ENCODE measurements around the gene CIAO2A.
"Not testable (repeated sequence)": the region's sequence is repeated elsewhere in the genome, so short reads cannot be mapped to it uniquely, and the experiment has no call there.

The CIAO2A gene

DNA sequence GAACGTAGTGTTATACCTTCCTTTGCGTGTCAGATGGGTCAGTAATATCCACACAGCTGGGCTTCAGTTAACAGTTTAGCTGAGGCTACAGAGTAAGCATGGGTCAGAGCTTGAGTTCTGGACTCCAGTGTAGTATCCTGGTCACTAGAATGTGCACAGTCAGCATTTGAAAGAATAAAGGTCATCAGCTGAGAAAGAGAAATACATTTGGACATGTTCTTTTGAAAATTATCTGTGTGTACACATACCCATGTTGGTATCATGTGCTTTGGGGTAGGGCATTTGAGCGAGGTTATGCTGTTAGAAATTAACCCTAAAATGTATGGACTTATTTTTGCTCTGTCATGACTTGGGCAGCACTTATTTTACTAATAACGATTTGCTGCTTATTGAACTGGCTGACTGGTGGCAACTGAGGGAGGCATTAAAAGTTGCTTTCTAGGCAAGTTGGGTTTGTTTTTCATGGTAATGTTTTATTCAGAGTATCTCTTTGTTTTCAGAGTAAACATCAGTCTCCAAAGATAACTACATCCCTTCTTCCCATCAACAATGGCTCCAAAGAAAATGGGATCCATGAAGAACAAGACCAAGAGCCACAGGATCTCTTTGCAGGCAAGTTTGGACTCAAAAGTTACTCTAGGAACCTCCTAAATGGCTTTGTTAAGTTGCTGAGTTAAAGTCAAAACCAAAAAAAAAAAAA, 18.6 kb upstream of the CIAO2A start:
- DNase-seq (ENCODE audit: low read depth, low spot score) = no peak

DNA sequence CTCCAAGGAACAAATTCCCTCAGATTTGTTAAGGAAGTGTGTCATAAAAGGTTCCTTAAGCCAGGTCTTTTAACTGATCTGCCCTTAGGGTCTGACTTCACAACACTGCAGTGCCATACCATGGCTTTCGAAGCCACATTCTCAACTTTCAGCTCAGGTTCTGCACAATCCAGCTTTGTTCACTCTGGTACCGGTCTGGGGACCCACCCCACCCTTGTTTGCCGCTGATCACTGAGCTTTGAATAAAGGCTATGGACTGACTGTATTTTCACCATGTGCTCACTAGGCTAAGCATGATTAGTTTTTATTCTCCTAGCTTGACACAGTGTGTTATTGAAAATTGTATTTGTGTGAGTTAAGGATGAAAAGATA, 18.0 kb upstream of the CIAO2A start:
- peak; percentile 56 for DNase-seq (ENCODE audit: low read depth, low spot score)

DNA sequence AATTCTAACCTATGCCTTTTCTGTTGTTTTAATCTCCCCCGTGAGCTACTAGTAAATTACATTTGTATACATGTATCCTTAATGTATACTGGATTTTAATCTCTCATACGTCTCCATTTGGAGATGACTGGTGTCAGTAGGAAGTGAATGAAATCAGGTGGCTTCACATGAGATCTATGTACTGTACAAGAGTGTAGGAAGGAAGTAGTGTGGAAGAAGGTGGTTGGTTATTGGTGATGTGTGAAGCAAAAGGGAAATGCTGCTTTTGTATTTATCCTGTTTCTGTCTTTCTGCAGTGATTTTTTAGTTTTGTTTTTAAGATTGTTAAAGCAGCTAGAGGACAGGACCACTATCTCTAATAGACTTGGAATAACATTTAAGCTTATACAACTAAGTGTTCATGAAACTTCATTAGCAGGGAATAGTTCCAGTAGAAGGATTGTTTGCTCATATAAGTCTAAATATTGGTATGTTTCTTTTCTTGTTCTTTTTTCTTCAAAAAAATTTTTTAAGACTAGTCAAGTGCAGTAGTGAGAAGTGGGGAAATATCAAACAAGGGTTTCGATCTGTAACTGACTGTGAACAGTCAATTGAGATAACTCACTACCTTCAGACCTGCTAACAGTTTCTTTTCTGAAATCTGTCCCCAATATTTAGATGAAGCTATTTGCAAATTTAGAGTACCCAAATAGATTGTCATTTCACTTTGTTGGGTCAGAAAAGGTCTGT, 17.5 kb upstream of the CIAO2A start:
- DNase-seq (ENCODE audit: low read depth, low spot score) = no peak

DNA sequence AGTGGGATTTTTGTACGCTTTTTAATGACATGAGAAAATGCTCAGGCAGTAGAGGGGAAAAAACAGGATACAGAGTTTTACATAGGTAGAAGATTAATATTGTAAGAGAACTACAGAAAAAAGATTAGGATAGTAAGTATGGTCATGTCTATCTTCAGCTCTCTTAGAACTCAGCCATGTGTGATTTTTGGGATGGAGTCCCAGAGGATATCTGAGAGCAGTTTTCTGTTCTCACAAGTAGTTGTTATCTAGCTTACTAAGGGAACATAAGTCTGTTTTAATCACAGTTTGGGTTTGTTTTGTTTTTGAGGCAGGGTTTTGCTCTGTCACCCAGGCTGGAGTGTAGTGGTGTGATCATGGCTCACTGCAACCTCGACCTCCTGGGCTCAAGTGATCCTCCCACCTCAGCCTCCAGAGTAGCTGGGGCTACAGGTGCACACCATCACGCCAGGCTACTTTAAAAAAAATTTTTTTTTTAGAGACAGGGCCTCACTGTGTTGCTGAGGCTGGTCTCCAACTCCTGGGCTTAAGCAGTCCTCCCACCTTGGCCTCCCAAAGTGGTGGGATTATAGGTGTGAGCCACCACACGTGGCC, 16.6 kb upstream of the CIAO2A start:
- DNase-seq (ENCODE audit: low read depth, low spot score) = not testable (repeated sequence)

DNA sequence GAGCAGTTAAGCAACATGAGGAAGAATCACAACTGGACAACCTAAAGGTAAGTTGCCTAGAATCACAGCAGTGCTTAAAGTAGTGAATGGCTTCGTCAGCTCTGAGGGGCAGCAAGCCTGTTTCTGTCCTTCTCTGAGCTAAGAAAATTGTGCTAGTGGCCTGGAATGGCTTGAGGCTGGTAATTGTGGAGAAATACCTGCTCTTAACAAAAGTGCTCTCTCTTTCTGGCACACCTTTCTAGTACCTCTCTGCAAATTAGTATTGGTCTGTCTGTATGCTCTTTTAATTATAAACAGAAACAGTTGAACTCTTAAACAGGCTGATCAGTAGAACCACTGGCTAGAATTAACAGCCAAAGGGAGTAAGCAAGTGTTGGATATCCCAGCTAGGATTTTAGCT, 13.7 kb upstream of the CIAO2A start:
- DNase-seq (ENCODE audit: low read depth, low spot score) = no peak

DNA sequence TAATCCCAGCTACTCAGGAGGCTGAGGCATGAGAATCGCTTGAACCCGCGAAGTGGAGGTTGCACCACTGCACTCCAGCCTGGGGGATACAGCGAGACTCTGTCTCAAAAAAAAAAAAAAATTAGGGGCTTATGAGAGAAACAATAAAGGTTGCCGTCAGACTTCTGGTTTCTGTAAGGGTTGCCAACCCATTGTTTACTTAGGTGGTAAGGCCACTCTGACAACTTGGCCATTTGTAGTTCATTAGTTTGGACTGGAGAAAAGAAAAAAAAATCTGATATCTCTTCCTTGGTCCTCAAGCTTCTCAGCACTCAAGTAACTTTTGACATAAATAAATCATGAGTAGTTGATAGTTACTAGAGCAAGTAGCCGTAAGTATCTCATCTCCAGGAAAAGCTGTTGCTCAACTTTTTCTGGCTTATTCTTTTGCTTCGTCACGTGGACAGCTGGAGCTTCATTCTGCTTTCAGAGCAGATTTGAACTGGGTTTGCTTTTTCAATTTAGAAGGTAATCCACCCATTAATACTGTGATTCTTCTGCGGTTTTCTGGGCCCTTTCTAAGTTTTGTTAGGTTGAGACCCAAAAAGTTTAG, 11.6 kb upstream of the CIAO2A start:
- no peak for DNase-seq (ENCODE audit: low read depth, low spot score)

DNA sequence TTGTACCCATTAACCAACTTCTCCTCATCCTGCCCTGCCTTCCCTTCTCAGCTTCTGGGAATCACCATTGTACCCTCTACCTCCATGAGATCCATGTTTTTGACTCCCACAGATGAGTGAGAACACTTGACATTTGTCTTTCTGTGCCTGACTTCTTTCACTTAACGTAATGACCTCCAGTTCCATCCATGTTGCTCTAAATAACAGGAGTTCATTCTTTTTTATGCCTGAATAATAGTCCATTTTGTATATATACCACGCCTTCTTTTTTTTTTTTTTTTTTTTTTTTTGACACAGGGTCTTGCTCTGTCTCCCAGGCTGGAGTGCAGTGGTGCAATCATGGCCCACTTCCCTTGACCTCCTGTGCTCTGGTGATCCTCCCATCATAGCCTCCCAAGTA, 8.9 kb upstream of the CIAO2A start:
- no peak for DNase-seq (ENCODE audit: low read depth, low spot score)

DNA sequence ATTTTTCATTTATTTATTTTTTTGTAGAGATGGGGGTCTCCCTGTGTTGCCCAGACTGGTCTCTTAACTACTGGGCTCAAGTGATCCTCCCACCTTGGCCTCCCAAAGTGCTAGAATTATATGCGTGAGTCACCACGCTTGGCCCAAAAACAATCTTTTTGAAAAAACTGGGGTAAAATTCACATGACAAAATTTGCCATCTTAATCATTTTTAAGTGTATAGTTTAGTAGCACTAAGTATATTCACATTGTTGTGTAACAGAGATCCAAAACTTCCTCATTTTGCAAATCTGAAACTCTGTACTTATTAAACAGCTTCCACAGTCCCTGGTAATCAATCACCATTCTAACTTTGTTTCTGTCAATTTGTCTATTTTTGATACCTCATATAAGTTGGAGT, 7.3 kb upstream of the CIAO2A start:
- DNase-seq (ENCODE audit: low read depth, low spot score) = no peak

DNA sequence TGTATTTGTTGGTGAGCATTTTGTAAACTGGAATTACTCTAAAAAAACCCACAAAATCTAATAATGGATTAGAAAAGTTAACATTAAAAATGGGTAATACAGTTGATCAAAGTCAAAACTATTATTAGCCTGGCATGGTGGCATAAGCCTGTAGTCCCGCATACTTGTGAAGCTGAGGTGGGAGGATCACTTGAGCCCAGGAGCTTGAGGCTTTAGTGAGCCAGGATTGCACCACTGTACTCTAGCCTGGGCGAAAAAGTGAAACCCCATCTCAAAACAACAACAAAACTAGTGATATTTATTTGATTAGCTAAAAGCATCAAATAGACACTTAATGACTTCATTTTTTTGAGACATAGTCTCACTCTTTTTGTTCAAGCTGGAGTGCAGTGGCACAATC, 5.7 kb upstream of the CIAO2A start:
- no peak for DNase-seq (ENCODE audit: low read depth, low spot score)

DNA sequence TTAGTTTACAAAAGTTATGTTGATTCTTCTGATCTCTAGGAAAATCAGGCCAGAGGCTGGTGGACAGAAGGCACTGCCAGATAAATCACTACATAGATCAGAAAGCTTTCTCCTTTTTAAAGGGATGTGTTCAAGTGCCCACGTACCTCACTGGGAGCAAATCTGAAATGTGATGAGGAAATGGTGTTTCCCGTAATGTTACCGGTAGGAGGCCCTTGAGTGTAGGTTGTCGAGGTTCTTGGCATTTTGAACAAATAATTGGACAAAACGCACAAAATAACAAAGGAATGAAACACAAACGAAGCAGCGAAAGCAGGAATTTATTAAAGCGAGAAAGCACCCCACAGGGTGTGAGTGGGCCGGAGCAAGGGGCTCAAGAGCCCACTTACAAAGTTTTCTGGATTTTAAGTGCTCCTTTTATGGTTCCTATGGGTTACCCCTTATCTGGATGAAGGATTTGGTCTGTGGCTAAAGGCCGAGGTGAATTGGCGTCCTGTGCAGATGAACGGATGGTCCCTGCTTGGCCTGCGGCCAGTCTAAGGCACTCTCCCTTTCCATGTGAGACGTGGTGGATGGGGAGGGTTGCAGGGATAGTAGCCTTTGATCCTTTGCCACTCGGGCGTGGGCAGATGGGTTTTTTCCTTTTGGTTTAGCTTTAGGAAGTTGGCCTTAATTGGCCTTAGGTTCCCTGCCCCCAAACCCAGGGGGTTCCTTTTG, 3.2 kb upstream of the CIAO2A start:
- peak; percentile 52 for DNase-seq (ENCODE audit: low read depth, low spot score)

DNA sequence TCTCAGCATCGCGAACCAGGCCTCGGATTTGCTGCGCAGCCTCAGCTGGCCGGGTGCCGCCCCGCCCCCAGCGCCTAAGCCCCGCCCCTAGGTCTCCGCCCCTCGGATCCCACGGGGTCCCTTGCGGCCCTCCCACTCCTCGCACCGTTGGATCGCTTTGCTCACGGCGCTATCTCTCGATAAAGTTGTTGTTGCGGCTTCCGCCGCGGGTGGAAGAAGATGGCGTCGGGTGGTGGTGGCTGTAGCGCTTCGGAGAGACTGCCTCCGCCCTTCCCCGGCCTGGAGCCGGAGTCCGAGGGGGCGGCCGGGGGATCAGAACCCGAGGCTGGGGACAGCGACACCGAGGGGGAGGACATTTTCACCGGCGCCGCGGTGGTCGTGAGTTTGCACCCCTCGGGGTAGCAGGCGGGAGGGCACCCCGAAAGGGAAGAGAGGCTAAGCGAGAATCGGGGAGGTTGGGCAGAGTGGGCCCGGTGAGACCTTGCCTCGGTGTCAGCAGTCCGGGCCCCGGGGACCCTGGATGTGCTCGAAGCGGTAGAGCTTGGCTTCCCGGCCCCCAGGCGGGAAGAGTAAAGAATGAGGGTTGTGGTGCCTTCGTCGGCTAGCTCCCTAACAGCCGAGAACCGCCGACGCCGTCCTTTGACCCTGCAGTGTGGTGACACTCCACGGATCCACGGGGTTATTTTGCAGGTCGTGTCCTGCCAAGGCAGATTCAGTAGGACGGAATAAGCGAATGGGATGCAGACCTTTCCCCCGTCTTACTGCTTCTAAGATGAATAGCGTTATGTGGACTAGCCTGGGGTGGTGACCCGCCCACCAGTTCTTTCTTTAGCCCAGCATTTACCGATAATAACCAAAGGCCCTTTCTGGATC, 2.4 kb upstream of the CIAO2A start, which contains the start of gene SNX1:
Gene SNX1, plus strand, starts transcription at position 188 of the 873 bp plus-strand sequence. Its CDS starts 32 bp downstream, at position 220.
- DNase-seq (ENCODE audit: low read depth, low spot score) = peak; percentile 87

DNA sequence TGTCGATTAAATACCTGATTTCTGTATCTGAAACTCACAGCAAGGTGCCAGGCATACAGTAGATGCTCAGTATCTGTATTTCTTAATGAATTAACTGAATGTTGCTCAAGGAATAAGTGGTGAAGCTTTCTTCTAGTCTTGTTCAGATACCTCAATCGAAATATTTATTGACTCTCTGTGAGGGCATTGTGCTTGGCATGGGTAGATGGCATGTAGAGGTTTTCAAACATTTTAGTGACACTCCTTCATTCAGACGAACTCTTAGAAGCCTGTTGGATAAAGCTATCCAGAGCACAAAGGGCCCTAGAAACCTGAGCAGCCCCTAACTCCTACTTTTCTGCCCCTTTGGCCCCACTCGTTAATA, 1.8 kb upstream of the CIAO2A start:
- DNase-seq (ENCODE audit: low read depth, low spot score) = no peak

DNA sequence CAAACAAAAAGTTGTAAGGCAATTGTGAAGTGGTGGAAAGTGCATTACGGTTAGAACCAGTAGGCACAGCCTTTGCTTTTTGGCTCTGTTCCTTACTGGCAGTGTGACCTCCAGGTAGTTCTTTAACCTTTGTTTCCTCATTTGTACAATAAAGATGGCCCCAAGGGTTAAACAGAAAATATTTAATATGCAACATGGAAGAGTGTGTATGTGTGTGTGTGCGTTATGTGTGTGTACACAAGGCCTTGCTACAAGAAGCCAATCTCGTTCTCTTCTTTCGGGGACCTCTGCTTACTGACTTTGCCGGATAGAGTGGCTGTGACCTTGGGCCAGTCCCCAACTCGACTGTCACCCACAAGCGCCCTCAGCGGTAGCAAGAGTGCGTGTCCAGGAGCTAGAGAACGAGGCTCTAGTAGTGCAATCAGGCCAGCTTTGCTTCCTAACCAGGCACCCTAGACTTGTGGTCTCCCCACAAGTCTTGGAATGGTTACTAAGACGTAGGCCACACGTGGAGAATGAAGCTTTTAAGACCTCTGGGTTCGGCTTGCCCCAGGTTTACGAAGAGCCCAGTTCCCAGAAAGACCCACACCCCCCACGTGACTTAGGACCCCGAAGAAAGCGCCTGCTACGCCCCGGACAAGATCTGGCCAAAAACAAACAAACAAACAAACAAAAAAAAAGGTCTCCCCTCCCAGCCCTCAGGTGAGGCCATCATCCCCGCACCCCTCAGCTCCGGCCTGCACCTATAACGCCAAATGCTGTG, 593 bp downstream of the CIAO2A start:
- peak; percentile 73 for DNase-seq (ENCODE audit: low read depth, low spot score)

DNA sequence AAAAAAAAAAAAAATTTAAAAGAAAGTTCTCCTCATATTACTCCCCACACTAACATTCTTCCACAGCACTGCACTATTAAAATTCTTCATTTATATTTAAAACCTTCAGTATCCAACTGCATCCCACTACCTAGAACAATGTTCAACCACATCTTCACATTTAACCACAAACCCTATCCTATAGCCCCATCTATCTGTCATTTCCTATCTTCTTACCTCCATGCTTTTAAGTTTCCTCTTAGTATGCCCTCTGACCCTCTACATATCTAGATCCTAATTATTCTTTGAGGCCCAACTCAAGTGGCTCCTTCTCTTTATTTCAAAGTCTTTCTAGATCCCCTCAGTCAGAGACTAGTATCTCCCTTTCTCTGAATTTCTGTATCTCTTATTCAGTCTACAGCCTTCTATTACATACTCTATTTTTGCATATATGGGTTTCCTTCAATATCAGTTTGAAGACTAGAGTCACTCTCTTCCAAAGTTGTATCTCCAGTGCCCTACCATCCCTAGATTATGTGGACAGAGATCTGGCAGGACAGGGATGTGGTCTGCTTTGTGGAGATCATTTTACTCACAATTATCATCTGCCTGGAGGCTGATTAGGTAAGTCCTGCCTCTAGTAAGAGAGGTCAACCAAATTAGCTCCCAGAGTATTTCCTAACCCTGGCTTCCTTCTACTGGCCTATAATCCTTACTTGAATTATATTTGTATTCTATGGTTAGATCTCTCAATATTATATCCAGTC, 1.4 kb downstream of the CIAO2A start:
- DNase-seq (ENCODE audit: low read depth, low spot score) = no peak

DNA sequence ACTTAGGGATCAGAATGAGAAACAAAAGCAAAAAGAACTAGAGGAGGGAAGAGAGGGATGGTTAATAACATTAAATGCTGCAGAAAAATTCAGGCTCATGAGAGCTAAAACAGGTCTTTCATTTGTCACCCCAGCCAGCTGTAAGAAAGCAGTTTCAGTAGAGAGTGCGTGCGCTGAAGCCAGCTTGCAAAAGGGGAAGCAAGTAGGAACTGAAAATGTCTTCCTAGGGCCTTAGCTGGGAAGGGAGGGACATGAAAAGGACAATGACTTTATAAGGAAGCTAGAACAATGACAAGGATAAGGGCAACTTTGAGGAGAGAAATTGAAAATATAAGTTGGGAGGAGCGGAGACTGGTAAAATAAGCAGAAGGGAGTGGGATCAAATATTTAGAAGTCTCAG, 3.1 kb downstream of the CIAO2A start:
- no peak for DNase-seq (ENCODE audit: low read depth, low spot score)

DNA sequence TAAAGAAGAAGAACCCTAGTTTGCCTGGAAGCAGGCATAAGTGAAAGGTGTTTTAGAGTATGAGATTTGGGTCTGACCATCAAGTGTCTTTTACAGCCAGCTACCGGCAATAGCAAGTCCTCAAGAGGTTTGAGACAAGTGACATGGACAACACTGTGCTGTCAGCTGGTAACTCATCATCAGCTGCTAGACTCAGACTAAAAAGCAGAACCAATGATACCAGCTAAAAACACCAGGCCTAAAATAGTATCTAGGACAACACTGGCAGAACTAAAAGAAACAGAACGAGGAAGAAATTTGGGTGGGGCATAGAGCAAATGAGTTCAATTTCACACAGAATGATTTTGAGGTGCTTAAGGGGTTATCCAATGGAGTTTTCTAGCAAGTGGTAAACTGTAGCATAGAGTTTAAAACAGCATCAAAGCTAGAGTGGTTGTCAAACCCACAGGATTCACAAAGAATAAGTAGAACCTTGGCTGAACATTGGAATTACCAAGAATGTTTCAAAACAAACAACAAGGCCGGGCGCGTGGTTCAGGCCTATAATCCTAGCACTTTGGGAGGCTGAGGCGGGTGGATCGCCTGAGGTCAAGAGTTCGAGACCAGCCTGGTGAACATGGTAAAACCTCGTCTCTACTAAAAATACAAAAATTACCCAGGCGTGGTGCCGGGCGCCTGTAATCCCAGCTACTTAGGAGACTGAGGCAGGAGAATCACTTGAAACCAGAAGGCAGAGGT, 3.9 kb downstream of the CIAO2A start:
- no peak for DNase-seq (ENCODE audit: low read depth, low spot score)

DNA sequence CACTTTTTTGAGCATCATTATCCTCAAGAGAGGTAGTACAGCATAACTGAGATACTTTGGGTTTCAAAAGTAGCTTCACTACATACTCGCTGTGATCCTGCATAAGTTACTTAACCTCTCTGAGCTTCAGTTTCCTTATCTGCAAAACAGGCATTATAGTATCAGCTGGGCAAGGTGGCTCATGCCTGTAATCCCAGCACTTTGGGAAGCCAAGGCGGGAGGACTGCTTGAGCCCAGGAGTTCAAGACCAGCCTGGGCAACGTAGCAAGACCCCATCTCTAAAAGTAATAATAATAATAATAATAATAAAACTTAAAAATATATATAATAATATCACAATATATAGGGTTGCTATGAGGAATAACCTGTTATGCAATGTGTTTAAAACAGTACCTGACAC, 10.9 kb downstream of the CIAO2A start:
- DNase-seq (ENCODE audit: low read depth, low spot score) = no peak

DNA sequence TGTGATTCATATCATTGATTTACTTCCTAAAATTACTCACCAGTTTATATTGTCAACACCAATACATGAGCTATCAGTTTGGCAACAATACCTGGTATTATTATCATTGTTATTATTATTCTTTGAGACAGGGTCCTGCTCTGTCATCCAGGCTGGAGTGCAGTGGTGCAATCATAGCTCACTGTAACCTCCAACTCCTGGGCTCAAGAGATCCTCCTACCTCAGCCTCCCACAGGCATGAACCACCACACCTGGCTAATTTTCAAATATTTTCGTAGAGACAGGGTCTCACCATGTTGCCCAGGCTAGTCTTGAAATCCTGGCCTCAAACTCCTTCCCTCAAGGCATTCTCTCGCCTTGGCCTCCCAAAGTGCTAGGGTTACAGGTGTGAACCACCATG, 20.1 kb downstream of the CIAO2A start:
- not testable (repeated sequence) for DNase-seq (ENCODE audit: low read depth, low spot score)

DNA sequence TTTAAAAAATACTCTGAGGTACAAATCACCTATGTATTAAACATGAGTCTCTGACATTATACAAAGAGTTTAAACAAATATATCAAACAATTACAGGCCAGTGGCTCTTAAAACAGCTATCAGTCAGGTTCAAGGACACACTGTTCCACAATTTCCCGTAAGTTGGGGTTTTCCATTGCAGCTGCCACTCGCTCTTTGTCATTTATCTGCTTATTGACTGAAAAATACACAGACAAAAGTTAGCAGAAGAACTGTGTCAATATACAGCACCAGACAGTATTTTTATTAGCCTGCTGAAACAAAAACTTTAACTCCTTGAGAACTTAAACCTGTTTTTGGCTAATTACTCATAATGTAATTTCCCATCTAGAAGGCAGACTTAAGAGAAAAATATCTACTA, 20.8 kb downstream of the CIAO2A start:
- no peak for DNase-seq (ENCODE audit: low read depth, low spot score)

All from ELF-1 (cell line).